ENCODE data around the gene AMOTL1. TPM values are rescaled to one million over a fixed set of nuclear protein-coding genes. Genes with fewer than 3 reads are reported as not detected.
"Not testable (repeated sequence)": the region's sequence is repeated elsewhere in the genome, so short reads cannot be mapped to it uniquely, and the experiment has no call there.

The AMOTL1 gene
- polyA plus RNA-seq, 1 donor from 2014 or later = not detected

DNA sequence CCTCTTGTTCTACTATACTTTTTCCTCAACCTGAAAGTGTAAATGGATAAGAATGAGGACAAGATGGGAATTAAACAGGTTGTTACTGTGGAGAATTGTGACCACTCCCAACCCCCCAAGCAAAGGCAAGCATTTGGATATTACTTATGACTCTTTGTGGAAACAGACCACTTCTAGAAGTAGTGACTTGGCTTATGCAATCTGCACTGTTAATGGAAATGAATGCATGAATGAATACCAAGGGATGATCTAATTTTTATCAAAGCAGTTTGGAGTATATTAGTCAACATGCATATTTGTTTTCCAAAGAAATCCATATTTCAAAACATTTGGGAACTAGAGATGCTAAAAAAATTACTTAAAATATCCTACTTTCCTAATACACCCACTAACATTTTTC, 35.3 kb downstream of the AMOTL1 start:
- peaks cover 1% of the 10 kb centered on the region for H3K27me3 Mint-ChIP-seq
- H3K36me3 Mint-ChIP-seq = no peaks in the 10 kb centered on the region

GRCh38 chr11:94804874-94805273, 36.7 kb downstream of the AMOTL1 start:
- H3K9me3 Mint-ChIP-seq = peaks cover 0 to 2% (median 0%) of the 10 kb centered on the region in 3 donors
- peaks cover 1% of the 10 kb centered on the region for H3K27me3 Mint-ChIP-seq
- H3K4me3 Mint-ChIP-seq = no peak overlapping the region
- H3K4me1 Mint-ChIP-seq = peaks cover 0 to under 1% (median 0%) of the 10 kb centered on the region in 3 donors
- no peak overlapping the region for H3K27ac Mint-ChIP-seq
- no peaks in the 10 kb centered on the region for H3K36me3 Mint-ChIP-seq

More for the DNA sequence above, 35.3 kb downstream of the AMOTL1 start:
- H3K9me3 Mint-ChIP-seq = peaks cover 0 to 2% (median 0%) of the 10 kb centered on the region in 3 donors
- H3K27ac Mint-ChIP-seq = no peak overlapping the region
- H3K4me1 Mint-ChIP-seq = no peaks in the 10 kb centered on the region
- no peak overlapping the region for H3K4me3 Mint-ChIP-seq

- H3K36me3 Mint-ChIP-seq = peaks cover 2% of the 10 kb centered on the region
- peaks cover 3% of the 10 kb centered on the region for H3K27me3 Mint-ChIP-seq
- peaks cover 0 to under 1% (median 0%) of the 10 kb centered on the region in 3 donors for H3K9me3 Mint-ChIP-seq
- peaks cover 0 to 2% (median 0%) of the 10 kb centered on the region in 3 donors for H3K4me1 Mint-ChIP-seq
- no peak overlapping the region for H3K4me3 Mint-ChIP-seq
- H3K27ac Mint-ChIP-seq = no peak overlapping the region
Measured at GRCh38 chr11:94806014-94806413, 37.9 kb downstream of the AMOTL1 start.

DNA sequence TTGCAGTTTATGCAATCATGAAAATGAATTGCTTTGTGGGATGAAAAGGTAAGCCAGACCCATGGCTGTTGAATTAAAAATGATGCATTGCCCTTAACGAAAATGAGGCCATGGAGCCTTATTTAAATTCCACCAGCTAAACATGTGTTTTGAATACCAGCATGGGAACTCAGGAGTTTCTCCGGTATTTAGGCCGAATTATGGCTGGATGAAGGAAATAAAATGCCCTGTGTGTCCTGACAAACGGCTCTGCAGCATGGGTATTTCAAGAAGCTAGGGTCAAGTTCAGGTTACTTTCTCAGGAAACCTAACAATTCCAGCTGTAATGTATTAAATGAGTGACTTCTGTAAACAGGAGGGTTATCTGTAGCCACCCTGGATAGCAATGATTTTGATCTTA, 38.3 kb downstream of the AMOTL1 start:
- Mint-ChIP-seq H3K27me3 (peaks cover 3% of the 10 kb centered on the region), H3K36me3 (peaks cover 2% of the 10 kb centered on the region), H3K4me1 (peaks cover 0 to 2% (median 0%) of the 10 kb centered on the region in 3 donors), H3K4me3 (no peak overlapping the region), H3K27ac (no peak overlapping the region), H3K9me3 (no peaks in the 10 kb centered on the region)

DNA sequence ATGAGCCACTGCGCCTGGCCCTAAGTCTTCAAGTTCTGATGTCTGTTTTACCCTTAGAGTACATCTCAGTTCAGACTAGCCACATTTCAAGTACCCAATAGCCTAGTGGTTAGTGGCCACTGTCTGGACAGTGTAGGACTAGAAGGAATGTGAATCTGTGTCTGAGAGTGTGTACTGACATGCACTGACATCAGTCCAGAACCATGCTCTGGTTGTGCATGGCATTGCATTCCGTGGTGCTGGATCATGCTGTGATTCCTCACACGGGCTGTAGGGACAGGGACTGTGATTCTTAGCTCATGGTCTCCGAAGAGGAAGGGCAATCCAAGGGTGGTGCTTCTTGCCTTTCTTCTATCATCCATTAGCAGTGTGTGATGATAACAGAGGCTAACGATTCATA, 41.1 kb downstream of the AMOTL1 start:
- Mint-ChIP-seq H3K27me3 (peaks cover 3% of the 10 kb centered on the region), H3K36me3 (peaks cover 2% of the 10 kb centered on the region), H3K4me3 (no peak overlapping the region), H3K9me3 (no peaks in the 10 kb centered on the region), H3K27ac (no peak overlapping the region), H3K4me1 (peaks cover 0 to 2% (median 0%) of the 10 kb centered on the region in 3 donors)

DNA sequence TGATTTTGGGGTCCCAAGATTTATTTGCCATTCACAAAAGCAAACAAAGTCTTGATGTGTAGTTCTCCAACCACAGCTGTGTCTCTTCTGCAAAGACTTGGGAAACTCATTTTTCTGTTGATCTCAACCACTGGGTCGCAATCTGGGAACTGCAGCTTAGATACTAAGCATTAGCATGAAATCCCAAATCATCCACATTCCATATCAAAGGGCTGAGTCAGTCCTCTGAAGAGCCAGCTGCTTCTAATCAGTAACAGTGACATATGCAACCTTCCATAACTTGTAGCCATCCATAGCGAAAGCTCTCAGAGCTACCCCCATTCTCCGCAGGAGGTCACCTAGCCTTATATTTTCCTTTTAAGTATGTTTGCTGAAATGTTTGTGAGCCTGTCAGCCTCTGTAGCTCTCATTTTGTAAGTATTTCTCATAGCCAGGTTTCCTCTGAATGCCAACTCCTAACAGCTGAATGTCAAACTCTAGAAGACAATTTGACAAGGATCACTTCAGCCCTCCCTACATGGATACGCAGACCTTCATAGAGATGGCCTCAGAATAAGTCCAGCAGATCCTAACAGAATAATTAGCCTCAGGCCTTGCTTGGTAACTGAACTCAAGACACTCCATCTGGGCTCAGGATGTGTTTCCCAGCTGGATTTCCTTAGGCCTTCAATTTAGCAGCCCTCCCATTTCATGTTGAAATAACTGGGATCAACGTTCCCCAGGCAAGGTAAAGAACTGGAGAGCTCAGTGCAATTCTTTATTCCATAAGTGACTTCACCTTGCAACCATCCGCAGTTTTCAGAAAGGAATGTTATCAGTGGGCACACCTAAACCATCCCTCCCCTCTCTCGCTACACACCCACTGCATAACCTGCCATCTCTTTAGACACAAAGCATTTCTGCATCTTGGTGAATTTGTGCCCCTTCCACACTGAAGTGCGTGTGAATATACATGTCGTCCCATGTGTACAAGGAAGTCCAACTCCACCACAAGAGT, 44.9 kb downstream of the AMOTL1 start:
- H3K4me3 Mint-ChIP-seq, H3K27me3 Mint-ChIP-seq, H3K4me1 Mint-ChIP-seq, H3K36me3 Mint-ChIP-seq, H3K27ac Mint-ChIP-seq: not testable (repeated sequence)
- peaks cover 0 to 11% (median 1%) of the 10 kb centered on the region in 3 donors for H3K9me3 Mint-ChIP-seq

DNA sequence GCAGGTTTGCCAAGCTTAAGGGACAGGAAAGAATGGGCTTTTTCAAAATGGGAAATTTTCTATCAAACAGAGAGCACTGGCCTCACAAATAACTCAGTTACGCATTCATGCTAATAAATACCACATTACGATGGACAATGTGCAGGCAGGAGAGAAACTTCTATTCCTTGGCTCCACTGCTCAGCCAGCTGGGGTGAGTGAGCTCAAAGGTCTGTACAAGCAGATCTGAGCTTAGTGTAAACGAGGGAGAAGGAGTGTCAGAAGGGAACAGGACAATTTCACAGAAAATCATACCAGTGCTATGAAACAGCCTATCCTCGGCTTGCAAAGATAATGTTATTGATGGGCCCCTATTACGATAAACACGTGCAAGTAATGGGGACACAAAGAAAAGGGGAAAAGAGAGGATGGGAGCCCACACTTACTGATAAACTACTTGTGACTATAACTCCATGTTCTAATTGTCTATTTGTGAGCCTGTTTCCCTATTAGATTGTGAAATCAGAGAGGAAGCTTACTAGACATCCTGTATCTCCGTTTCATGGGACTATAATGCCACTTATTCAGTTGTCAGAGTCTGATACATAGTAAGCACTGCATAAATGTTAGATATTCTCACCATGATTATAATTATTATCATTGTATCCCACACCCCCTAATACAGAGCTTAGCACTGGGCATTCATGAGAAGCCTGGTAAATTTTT, 46.3 kb downstream of the AMOTL1 start:
- peaks cover 0 to 2% (median 0%) of the 10 kb centered on the region in 3 donors for H3K4me1 Mint-ChIP-seq
- peak overlapping the region in 1 of 3 donors; percentile 49 for H3K27ac Mint-ChIP-seq
- H3K9me3 Mint-ChIP-seq = peaks cover 0 to 11% (median 1%) of the 10 kb centered on the region in 3 donors
- H3K4me3 Mint-ChIP-seq = no peak overlapping the region
- H3K27me3 Mint-ChIP-seq = peaks cover 3% of the 10 kb centered on the region
- H3K36me3 Mint-ChIP-seq = peaks cover 2% of the 10 kb centered on the region

- peaks cover 2% of the 10 kb centered on the region for H3K27me3 Mint-ChIP-seq
Measured at GRCh38 chr11:94815705-94816344, 47.7 kb downstream of the AMOTL1 start.

DNA sequence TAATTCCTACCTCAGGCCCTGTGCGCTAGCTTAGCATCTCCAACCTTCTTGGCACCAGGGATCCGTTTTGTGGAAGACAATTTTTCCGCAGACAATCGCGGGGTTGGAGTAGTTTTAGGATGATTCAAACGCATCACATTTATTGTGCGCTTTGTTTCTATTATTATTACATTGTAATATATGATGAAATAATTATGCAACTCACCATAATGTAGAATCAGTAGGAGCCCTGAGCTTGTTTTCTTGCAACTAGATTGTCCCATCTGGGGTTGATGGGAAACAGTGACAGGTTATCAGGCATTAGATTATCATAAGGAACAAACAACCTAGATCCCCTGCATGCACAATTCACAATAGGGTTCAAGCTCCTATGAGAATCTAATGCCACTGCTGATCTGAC, 52.3 kb downstream of the AMOTL1 start:
- Mint-ChIP-seq H3K27me3 (peaks cover 2% of the 10 kb centered on the region), H3K4me3 (no peak overlapping the region), H3K4me1 (no peaks in the 10 kb centered on the region), H3K36me3 (no peaks in the 10 kb centered on the region), H3K27ac (no peak overlapping the region), H3K9me3 (peaks cover 0 to 7% (median 1%) of the 10 kb centered on the region in 3 donors)

More at GRCh38 chr11:94815705-94816344, 47.7 kb downstream of the AMOTL1 start:
- peaks cover 0 to 11% (median 1%) of the 10 kb centered on the region in 3 donors for H3K9me3 Mint-ChIP-seq
- no peak overlapping the region for H3K27ac Mint-ChIP-seq
- no peak overlapping the region for H3K4me3 Mint-ChIP-seq
- no peaks in the 10 kb centered on the region for H3K4me1 Mint-ChIP-seq
- no peaks in the 10 kb centered on the region for H3K36me3 Mint-ChIP-seq

DNA sequence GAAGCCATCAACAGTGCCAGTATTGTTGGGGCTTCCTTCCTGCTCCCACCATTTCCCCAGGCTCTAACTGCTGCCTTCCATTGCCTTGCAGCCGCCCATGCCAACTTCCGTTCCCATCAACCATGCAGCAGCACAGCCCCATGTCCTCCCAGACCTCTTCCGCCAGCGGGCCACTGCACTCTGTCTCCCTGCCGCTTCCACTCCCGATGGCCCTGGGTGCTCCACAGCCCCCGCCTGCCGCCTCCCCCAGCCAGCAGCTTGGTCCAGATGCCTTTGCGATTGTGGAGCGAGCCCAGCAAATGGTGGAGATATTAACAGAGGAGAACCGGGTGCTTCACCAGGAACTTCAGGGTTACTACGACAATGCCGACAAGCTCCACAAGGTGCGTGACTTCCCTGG, 53.3 kb downstream of the AMOTL1 start:
- Mint-ChIP-seq H3K27me3 (peaks cover 2% of the 10 kb centered on the region), H3K4me1 (no peaks in the 10 kb centered on the region), H3K27ac (no peak overlapping the region), H3K9me3 (peaks cover 0 to 2% (median 0%) of the 10 kb centered on the region in 3 donors), H3K36me3 (no peaks in the 10 kb centered on the region), H3K4me3 (no peak overlapping the region)

GRCh38 chr11:94822080-94822479, 53.9 kb downstream of the AMOTL1 start:
- Mint-ChIP-seq H3K27ac (peak overlapping the region in 1 of 3 donors; percentile 73), H3K27me3 (peaks cover 2% of the 10 kb centered on the region), H3K36me3 (no peaks in the 10 kb centered on the region), H3K4me3 (no peak overlapping the region), H3K9me3 (no peaks in the 10 kb centered on the region), H3K4me1 (no peaks in the 10 kb centered on the region)

DNA sequence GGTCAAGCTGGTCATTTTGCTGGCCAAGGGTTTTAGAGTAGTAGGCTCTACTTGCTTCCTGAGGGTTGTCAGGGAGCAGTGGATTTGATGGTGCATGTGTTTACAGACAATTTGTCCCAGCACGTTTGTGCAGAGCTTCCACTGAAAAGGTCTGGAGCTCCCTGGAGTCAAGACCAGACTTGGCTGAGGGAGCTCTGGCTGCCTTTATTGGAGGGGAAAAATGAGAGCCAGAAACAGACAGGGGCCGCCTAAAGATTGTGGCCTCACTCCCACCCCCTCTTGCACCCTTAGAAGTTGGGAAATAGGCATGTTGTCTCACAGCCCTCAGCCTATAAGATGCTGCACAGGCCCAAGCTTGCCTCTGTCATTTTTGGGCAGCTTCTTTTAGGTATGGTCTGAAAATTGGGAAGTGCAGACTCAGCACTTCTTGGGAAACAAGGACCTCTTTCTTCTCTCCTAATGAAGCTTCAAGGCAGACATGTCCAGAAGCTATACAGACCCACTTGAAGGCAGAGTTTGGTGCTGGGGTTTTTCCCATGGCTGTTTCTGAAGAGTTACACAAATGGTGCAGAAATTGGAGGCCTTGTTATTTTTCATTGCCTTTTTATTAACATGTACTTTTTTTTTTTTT, 55.1 kb downstream of the AMOTL1 start:
- no peaks in the 10 kb centered on the region for H3K4me1 Mint-ChIP-seq
- no peaks in the 10 kb centered on the region for H3K9me3 Mint-ChIP-seq
- H3K27me3 Mint-ChIP-seq = peaks cover 4% of the 10 kb centered on the region
- H3K27ac Mint-ChIP-seq = no peak overlapping the region
- H3K4me3 Mint-ChIP-seq = no peak overlapping the region
- H3K36me3 Mint-ChIP-seq = no peaks in the 10 kb centered on the region

DNA sequence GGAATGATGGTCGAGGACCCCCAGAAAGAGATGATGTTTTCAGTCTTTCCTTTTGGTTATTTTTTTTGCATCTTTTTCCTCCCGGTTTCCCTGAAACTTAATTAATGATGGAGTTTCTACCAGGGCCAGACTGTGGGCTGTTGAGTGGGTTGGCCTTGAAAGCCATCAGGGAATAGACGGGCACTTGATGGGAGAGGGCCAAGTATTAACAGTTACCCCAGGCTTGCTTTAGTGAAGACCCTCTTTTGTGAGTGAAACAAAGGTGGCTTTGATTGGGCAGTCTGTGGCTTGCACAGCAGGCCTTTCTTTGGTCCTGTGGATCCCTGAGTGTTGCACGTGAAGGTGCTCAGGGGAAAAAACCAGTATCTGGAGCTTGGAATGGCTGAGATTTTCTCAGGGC, 56.9 kb downstream of the AMOTL1 start:
- no peaks in the 10 kb centered on the region for H3K9me3 Mint-ChIP-seq
- H3K4me1 Mint-ChIP-seq = no peaks in the 10 kb centered on the region
- H3K27me3 Mint-ChIP-seq = peaks cover 4% of the 10 kb centered on the region
- no peaks in the 10 kb centered on the region for H3K36me3 Mint-ChIP-seq
- H3K4me3 Mint-ChIP-seq = no peak overlapping the region
- H3K27ac Mint-ChIP-seq = no peak overlapping the region

DNA sequence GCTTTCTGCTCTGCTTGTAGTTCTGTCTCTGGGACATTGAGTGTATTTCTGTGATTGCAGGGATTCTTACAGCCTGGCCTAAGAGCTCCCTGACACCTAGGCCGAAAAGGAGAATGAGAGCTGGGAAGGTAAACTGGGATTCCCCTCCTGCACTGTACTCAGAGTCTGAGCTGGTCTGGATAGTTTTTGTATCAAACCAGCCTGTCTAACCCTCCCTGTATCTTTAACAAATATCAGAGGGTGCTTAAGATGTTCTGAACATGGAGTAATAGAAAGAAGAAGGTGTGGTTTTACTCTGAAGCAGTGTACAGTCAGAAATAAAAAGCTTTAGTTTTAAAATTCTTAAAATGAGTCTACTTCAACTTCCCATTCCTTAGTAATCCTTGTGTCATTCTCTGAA, 57.3 kb downstream of the AMOTL1 start:
- H3K4me1 Mint-ChIP-seq = no peaks in the 10 kb centered on the region
- H3K9me3 Mint-ChIP-seq = no peaks in the 10 kb centered on the region
- H3K27ac Mint-ChIP-seq = no peak overlapping the region
- peaks cover 7% of the 10 kb centered on the region for H3K27me3 Mint-ChIP-seq
- H3K4me3 Mint-ChIP-seq = no peak overlapping the region
- H3K36me3 Mint-ChIP-seq = no peaks in the 10 kb centered on the region

Data from IgD-negative memory B cell (primary cell).